NCI-H526 treated with DMSO at 0.1 percent for 48 hours (cell line): ENCODE data around the gene ZNF439.
"Not testable (repeated sequence)": the region's sequence is repeated elsewhere in the genome, so short reads cannot be mapped to it uniquely, and the experiment has no call there.

Experiments used
- DNase-seq: peaks from one replicate; lab custom pipeline; 2025; lab: John Stamatoyannopoulos, UW

Gene ZNF439

DNA sequence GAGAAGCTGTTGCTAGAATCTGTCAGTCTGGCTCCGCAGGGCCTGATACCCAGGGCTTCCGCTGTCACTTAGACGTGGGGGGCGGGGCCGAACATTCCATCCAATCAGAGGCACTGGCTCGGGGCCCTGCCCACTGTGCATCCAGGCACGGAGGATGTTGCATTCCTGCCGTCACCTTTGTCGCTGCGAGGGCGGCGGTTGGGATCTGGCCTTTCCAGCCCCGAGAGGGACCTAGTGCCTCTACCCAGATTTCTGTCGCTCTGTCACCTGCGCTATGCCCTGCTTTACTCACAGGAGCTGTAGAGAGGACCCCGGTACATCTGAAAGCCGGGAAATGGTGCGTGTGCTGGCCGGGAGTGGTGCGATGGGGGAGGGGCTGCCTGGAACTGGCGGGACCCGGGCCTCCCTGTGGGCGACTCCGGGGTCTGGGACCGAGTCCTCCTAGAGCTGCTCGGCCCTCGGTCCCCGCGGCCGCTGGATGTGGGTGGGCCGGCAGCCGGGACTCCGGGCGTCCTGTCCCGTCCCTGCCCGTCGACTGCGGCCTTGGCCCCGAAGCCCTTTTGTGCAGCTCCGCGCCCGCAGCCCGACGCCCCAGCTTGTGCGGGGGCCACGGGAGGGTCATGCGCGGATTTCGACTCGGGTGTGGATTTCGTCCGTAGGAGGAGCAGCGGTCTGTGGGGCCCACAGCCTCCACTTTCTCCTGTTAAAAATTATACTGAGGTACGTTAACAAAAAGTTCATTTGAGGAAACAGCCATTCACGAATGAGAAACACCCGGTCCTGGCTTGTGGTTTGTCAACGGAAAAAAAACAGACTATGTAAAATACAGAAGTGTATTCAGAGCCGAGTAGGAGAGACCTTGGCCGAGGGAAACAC lies at the start of gene ZNF439:
Gene ZNF439 (plus strand): TSS at position 133 of the 876 bp plus-strand sequence. CDS start 142 bp downstream, at position 275.
- peak; percentile 76 for DNase-seq

DNA sequence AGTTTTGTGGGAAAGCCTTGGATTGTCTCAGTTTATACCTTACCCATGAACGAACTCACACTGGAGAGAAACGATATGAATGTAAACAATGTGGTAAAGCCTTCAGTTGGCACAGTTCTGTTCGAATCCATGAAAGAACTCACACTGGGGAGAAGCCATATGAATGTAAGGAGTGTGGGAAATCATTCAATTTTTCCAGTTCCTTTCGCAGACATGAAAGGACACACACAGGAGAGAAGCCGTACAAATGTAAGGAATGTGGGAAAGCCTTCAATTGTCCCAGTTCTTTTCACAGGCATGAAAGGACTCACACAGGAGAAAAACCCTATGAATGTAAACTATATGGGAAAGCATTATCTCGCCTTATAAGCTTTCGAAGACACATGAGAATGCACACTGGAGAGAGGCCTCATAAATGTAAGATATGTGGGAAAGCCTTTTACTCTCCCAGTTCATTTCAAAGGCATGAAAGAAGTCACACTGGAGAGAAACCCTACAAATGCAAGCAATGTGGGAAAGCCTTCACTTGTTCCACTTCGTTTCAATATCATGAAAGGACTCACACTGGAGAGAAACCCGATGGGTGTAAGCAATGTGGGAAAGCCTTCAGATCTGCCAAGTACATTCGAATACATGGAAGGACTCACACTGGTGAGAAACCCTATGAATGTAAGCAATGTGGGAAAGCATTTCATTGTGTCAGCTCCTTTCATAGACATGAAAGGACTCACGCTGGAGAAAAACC lies 42.0 kb upstream of the ZNF439 start:
- no peak for DNase-seq

DNA sequence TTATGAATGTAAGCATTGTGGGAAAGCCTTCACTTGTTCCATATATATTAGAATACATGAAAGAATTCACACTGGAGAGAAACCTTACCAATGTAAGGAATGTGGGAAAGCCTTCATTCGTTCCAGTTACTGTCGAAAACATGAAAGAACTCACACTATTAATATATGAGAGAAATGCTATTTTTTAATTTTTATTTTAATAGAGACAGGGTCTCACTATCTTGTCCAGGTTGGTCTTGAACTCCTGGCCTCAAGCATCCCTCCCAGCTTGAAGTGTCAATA lies 41.5 kb upstream of the ZNF439 start:
- DNase-seq, result no peak

DNA sequence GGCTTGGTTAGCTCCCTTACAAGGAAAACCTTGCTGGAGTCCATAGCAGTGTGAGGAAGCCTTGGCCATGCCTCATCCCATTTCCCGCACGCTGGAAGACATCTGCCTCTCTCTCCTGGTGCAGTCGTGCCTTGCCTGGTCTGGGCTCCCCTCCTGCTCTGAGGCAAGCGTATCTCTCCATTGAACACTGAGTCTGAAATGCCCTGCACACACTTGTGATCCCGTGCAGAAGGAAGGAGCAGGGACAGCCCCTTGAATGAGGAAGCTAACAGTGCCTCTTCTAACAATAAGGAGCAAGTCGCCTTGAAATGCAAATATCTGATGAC lies 34.9 kb upstream of the ZNF439 start:
- no peak for DNase-seq

DNA sequence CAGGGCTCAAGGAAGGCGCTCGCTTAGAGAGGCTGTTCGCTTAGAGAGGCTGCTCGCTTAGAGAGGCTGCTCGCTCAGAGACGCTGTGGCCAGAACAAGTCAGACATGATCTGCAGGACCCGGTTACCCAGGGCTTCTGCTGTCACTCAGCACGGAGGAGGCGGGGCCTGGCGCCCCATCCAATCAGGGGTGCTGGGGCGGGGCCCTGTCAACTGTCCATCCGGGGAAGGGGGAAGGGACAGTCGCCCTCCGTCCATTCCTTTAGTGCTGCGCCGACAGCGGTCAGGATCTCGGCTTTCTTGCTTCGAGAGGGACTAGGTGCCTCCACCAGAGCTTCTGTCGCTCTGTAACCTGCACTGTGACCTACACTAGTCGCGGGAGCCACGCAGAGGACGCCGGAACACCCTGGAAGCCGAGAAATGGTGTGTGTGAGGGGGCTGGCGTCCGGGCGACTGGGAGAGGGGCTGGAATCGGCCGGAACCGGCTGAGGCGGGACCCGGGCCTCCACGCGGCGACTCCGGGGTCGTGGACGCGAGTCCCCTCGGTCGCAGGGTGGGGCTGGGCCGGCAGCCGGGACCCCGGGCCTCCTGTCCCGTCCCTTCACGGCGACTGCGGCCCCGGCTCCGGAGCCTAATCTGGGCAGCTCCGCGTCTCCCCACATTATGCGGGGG lies 34.4 kb upstream of the ZNF439 start, which contains the start of gene ZNF440:
Gene ZNF440 (plus strand): TSS at position 245 of the 671 bp plus-strand sequence. CDS start 175 bp downstream, at position 420.
- peak; percentile 79 for DNase-seq

DNA sequence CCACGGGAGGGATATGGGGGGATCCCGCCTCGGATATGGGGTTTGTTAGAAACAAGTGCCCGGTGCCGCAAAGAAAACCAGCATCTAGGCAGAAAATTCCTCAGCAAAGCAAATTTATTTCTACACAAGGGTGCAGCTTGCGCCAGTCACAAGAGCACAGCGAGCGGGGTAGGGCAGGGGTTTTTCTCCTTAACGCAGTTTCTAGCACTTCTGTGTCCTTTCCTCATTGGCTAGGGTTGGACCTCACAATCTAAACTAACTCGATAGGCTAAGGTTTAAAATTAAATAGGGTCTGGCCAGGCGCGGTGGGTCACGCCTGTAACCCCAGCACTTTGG lies 33.9 kb upstream of the ZNF439 start:
- DNase-seq, result peak; percentile 1

DNA sequence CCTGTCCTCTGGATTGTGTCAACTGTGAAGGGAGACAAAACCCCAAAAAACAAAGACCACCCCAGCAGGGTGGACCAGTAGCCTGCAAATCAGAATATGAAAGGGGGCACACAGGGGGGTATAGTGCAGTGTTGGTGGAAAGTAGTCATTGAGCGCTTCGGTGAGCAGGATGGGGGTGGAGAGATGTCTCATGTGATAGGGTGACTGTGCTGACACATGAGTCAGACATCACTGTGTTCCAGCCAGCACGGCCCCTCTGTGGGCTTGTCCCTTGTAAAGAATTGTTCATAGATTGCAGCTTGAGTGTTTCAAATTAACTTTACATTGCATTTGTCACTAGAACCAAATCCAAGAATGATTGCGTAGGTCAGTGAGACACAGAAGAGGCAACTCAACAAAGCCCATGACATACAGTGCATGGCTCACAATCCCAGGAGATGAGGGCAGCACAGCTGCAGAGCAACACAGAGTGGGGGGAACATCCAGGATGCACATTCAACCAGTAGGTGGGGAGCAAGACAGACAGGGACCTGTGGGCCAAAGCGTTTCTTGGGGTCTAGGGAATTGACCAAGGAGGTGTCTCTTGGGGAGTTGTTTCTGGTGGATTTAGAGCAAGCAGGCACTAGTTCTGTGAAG lies 26.9 kb upstream of the ZNF439 start:
- DNase-seq, result no peak

DNA sequence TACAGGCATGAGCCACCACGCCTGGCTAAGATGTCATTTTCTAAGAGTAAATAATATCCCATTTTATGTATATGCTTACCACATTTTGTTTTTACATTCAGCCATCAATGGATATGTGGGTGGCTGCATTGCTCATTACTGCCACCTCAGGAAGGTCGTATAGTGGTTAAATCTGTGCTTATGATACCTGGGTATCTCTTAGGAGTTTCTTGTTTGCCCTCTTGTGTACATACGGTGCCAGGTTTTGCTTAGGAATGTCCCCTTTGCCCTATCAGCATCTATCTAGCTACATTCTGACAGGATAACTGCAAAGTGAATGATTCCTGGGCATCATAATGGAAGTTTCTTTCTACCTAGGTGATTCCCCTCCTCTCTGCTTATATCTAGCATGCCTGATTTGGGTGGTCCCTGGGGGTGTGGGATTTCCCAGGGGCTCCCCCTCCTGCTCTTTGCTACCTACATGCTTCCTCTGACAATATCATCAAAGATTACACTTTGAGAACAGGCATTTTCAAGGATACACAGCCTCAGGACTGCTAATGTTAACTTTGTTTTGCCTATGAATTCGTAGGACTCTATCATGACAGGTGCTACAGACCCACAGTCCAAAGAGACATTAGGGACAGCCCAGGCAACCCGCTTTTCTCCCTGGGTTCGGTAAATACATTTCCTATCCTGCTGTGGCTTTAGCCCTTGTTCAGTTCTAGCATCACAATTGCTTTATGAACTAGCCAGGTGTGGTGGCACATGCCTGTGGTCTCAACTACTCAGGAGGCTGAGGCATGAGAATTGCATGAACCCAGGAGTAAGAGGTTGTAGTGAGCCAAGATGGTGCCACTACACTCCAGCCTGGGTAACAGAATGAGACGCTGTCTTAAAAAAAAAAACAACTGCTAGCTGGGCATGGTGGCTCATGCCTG lies 19.3 kb upstream of the ZNF439 start:
- DNase-seq, result not testable (repeated sequence)

DNA sequence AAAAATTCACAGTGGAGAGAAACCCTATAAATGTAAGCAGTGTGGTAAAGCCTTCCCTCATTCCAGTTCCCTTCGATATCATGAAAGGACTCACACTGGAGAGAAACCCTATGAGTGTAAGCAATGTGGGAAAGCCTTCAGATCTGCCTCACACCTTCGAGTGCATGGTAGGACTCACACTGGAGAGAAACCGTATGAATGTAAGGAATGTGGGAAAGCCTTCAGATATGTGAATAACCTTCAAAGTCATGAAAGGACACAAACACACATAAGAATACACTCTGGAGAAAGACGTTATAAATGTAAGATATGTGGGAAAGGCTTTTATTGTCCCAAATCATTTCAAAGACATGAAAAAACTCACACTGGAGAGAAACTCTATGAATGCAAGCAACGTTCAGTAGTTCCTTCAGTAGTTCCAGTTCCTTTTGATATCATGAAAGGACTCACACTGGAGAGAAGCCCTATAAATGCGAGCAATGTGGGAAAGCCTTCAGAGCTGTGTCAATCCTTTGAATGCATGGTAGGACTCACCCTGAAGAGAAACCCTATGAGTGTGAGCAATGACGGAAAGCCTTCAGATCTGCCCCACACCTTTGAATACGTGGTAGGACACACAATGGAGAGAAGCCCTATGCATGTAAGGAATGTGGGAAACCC lies 16.1 kb upstream of the ZNF439 start:
- no peak for DNase-seq

DNA sequence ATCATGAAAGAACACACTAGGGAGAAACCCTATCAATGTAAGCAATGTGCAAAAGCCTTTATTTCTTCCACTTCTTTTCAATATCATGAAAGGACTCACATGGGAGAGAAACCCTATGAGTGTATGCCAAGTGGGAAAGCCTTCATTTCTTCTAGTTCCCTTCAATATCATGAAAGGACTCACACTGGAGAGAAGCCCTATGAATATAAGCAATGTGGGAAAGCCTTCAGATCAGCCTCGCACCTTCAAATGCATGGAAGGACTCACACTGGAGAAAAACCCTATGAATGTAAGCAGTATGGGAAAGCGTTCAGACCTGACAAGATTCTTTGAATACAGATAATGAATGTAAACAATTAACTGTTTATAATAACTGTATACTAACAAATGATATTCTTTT lies 15.0 kb upstream of the ZNF439 start:
- no peak for DNase-seq

DNA sequence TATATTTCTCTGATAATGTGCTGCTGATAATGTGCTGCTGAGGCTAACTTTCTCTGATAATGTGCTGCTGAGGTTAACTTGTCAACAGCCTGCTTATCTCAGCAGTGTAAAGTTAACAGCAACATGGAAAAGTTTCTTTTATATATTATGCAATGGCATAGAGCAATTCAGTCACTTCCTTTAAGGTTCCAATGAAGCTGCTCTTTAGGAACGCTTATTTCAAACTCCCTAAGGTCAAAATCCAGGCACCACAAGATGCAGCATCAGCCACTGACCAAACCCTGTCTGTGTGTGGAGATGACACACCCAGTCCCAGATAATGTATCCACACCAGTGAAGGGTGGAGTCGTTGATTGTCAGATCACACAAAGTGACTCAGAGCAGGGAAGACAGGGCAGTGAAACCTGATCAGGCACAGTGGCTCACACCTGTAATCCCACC lies 12.9 kb upstream of the ZNF439 start:
- not testable (repeated sequence) for DNase-seq

DNA sequence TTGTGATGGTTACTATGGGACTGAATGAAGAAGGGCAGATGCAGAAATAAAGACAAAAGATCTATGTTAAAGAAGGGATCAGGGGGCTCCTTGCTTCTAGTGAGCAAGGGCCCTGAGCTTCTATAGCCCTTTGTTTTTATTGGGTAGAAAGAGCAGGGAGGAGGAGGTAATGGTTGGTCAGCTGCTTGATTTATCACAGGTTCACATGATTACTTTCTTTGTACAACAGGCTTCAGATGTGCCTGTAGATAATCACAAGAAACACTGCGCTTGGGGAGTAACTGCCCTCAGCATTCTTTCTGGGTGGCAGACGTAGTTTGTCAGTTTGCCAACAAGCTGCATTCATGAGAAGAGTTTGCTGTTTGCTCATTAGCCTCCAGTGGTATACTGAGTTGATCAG lies 4.8 kb upstream of the ZNF439 start:
- no peak for DNase-seq

DNA sequence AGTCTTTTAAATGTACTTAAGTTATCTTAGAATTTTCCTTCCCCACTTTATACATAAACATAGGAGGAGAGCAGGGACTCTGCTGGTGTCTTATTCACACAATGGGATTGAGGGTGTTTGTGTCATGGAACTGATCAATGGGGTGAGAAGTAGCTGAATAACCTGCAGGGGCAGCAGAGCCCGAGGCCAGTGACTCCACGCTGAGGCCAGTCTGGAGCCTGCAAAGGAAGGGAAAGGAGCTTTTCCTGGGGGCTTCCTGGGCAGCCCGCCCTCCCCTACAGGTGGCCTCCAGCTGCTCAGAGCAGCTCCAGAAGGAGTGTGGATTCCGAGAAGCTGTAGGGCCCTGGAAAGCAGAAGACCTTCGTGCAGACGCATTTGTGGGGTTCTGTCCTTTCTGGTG lies 911 bp upstream of the ZNF439 start:
- DNase-seq, result not testable (repeated sequence)

DNA sequence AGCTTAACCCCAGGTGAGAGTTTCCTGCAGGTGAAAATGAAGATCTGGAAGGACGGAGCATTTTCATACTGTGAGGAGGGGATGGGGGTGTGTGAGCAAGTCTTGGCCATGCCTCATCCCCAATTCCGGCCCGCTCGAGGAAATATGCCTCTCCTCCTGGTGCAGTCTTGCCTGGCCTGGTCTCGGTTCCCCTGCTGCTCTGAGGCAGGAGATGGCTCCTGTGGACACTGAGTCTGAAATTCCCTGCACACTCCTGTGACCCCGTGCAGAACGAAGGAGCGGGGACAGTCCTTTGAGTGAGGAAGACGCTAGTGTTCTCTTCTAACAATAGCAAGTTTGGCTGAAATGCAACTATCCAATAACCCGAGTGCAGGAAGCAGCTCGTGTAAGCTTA lies 329 bp upstream of the ZNF439 start:
- DNase-seq, result no peak

DNA sequence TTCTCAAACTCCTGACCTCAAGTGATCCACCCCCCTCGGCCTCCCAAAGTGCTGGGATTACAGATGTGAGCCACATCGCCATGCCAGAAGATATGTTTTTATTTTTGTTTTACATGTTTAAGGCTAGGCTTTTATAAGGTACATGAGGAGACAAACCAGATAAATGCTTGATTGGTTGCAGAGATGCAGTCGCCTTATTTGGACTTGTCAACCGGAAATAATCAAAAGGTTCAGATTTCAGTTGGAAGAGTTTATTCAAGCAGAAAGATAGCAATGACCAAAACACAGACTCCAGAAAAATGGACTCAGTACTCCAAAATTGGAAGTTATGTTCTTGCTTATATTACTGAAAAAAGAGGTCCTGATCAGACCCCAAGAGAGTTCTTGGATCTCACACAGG lies 1.8 kb downstream of the ZNF439 start:
- DNase-seq, result not testable (repeated sequence)

DNA sequence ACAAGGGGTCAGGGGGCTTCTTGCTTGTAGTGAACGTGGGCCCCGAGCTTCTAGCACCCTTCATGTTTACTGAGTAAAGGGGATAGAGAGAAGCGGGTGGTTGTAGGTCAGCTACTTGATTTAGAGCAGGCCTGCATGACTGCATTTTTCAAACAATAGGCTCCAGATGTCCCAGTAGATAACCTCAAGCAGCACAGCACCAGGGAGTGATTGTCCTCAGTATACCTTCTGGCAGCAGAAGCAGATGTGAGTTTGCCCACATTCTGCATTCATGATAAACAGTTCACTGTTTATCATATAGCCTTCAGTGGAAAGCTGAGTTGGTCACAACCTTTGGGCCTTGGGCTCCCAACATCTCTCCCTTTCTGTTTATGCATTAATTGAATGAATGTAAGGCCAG lies 4.8 kb downstream of the ZNF439 start:
- no peak for DNase-seq

DNA sequence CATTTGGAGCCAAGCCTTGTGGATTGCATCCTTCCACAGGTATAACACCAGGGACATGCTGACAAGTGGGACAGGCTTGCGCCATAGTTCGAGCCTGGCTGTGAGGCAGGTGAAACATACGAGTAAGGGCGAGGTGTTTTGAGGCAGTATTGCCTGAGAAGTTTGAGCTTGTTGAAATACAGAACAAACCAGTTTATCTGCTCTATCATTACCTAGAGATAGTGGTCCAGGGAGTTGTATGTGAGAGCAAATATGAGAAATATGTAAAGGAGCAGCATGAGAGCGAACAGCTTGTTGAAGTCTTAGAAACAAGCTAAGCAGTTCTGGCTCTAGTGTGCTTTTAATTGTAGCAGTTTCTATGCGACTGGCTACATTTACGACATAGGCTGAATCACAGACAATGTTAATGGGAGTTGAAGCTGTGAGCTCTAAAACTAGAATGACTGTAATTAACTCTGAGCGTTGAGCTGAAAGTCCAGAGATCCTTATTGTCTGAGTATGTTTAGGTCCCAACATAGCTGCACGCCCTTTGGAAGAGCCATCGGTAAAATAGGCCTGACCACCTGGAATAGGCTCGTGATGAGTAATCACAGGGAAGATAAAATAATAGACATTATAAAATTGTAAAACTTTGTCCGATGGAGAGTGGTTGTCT lies 8.2 kb downstream of the ZNF439 start:
- DNase-seq, result no peak

DNA sequence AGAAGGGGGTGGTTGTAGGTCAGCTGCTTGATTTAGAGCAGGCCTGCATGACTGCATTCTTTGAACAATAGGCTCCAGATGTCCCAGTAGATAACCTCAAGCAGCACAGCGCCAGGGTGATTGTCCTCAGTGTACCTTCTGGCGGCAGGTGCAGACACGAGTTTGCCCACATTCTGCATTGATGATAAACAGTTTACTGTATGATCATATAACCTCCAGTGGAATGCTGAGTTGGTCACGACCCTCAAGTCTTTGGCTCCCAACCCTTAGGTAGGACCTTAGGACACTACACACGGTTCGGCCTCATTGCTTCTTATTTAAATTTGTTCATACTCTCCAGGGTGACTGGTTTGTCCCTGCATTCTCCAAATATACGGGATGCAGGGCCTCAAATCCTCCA lies 12.2 kb downstream of the ZNF439 start:
- no peak for DNase-seq

DNA sequence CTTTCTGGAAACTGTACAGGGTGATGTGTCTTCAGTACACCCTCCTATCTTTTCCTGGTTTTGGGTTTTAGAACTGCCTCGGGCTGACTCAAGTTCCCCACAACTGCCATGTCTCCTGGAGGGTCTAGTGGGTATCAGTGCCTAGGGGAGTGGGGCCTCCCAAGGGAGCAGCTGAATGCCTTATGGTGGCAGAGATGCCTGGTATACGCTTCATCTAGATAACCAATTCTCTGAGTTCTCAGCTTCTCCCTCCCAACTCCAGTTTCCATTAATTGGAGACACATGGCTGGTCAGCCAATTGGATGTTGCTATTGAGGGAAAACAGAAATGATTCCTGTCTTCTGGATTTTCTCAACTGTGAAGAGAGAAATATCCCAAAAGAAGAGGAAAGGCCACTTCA lies 12.8 kb downstream of the ZNF439 start:
- DNase-seq, result no peak

DNA sequence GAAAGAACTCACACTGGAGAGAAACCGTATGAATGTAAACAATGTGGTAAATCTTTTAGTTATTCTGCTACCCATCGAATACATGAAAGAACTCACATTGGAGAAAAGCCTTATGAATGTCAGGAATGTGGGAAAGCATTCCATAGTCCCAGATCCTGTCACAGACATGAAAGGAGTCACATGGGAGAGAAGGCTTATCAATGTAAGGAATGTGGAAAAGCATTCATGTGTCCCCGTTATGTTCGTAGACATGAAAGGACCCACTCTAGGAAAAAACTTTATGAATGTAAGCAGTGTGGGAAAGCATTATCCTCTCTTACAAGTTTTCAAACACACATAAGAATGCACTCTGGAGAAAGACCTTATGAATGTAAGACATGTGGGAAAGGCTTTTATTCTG lies 19.2 kb downstream of the ZNF439 start:
- DNase-seq, result not testable (repeated sequence)
